Lower leg skin (tissue), 3 donors: ENCODE measurements around the gene SCLY.

Source experiments
- CTCF ChIP-seq, 3 donors: fragments of 450-650 bp; IDR thresholded peaks; one replicate each; pipeline ENCODE4 v1.5.1; 2016; ENCODE audit warnings: antibody characterized with exemption in 3 of 3, mild to moderate bottlenecking in 3 of 3, moderate library complexity in 2 of 3
- POLR2A ChIP-seq, 2 donors: fragments of 450-650 bp; IDR thresholded peaks; one replicate each; pipeline ENCODE4 v1.6.1; 2016 to 2017; ENCODE audit warnings: antibody characterized with exemption in 2 of 2, mild to moderate bottlenecking in 1 of 2, moderate library complexity in 1 of 2

- TF ChIP-seq CTCF (IDR thresholded peaks at IDR 0.05) (no peak), POLR2A (IDR thresholded peaks at IDR 0.05) (no peak)
Measured at GRCh38 chr2:238105506-238106338, 44.9 kb downstream of the SCLY start.
